Measurements from ENCODE around the gene SEZ6. TPM values are rescaled to one million over a fixed set of nuclear protein-coding genes. Genes with fewer than 3 reads are reported as not detected.

The SEZ6 gene
- total RNA-seq, 1 donor from 2014 or later: not detected

DNA sequence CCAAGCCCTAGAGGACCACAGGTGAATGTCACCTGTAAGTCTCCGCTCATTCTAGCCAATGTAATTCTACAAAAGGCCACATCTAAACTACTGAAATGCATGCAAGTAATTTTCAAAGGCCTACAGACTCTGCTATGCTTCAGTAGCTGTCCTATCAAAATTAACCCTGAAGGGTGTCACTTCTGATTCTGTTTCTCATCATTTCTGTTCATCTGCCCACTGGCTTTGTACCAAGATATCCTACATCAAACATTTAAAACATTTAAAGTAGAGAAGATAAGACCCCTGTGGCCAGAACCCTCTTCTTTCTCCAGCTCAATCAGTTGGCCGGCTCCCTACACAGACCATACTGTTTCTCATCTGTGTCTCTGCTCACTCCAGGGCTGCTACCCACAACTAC is 76.0 kb downstream of the SEZ6 start:
- no peaks in the 10 kb centered on the region for H3K4me1 Mint-ChIP-seq (ENCODE audit: unreplicated experiment)
- DNase-seq (ENCODE audit: extremely low spot score, unreplicated experiment): no peak
- no peak overlapping the region for H3K27ac Mint-ChIP-seq (ENCODE audit: unreplicated experiment)
- no peak overlapping the region for H3K4me3 Mint-ChIP-seq (ENCODE audit: unreplicated experiment)
- TF ChIP-seq CTCF (IDR thresholded peaks at IDR 0.05): no peak
- H3K27me3 Mint-ChIP-seq (ENCODE audit: unreplicated experiment): no peaks in the 10 kb centered on the region
- peaks cover 12% of the 10 kb centered on the region for H3K36me3 Mint-ChIP-seq (ENCODE audit: unreplicated experiment)
- no peaks in the 10 kb centered on the region for H3K9me3 Mint-ChIP-seq (ENCODE audit: unreplicated experiment)

DNA sequence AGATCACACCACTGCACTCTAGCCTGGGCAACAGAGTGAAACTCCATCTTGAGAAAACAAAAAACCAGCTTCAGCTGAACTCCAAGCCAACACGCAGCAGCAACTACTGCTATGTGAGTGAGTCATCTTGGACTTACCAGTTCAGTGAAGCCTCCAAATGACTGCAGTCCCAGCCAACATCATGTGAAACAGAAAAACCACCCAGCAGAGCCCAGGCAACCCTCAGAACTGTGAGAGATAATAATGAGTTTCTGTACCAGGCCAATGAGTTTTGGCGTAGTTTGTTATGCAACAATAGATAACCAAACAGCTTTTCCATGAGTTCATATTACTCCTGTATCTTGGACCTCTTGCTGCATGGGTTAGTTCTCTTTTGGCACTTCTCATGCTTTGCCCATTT is 77.8 kb downstream of the SEZ6 start:
- H3K9me3 Mint-ChIP-seq (ENCODE audit: unreplicated experiment): no peaks in the 10 kb centered on the region
- no peak overlapping the region for H3K4me3 Mint-ChIP-seq (ENCODE audit: unreplicated experiment)
- H3K36me3 Mint-ChIP-seq (ENCODE audit: unreplicated experiment): peaks cover 23% of the 10 kb centered on the region
- no peak for TF ChIP-seq CTCF (IDR thresholded peaks at IDR 0.05)
- DNase-seq (ENCODE audit: extremely low spot score, unreplicated experiment): no peak
- H3K27ac Mint-ChIP-seq (ENCODE audit: unreplicated experiment): no peak overlapping the region
- no peaks in the 10 kb centered on the region for H3K4me1 Mint-ChIP-seq (ENCODE audit: unreplicated experiment)
- H3K27me3 Mint-ChIP-seq (ENCODE audit: unreplicated experiment): no peaks in the 10 kb centered on the region

- no peaks in the 10 kb centered on the region for H3K27me3 Mint-ChIP-seq (ENCODE audit: unreplicated experiment)
- no peak overlapping the region for H3K4me3 Mint-ChIP-seq (ENCODE audit: unreplicated experiment)
- H3K27ac Mint-ChIP-seq (ENCODE audit: unreplicated experiment): no peak overlapping the region
- TF ChIP-seq CTCF (IDR thresholded peaks at IDR 0.05): no peak
- no peak for DNase-seq (ENCODE audit: extremely low spot score, unreplicated experiment)
- no peaks in the 10 kb centered on the region for H3K4me1 Mint-ChIP-seq (ENCODE audit: unreplicated experiment)
- no peaks in the 10 kb centered on the region for H3K9me3 Mint-ChIP-seq (ENCODE audit: unreplicated experiment)
- H3K36me3 Mint-ChIP-seq (ENCODE audit: unreplicated experiment): peaks cover 28% of the 10 kb centered on the region
These were observed 79.0 kb downstream of the SEZ6 start for GRCh38 chr17:28926786-28927185.

DNA sequence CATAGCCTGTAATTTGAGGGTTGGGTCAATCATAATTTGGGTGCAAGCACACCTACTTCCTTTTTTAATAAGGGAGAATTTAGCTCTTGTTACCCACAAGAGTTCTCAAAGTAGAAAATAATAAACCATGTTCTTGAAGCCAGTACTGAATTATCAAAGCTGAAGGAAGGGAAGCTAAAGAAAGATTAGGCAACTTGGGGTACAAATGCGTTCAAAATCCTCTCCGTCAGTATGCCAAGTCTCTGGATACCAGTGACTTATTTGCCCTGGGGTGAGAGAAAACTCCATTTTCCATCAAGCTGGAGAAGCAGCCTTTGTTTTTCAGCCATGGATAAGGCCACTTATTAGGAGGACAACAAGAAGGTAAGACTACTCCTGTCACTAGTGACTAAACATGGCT is 79.5 kb downstream of the SEZ6 start:
- no peak overlapping the region for H3K4me3 Mint-ChIP-seq (ENCODE audit: unreplicated experiment)
- H3K36me3 Mint-ChIP-seq (ENCODE audit: unreplicated experiment): peaks cover 32% of the 10 kb centered on the region
- TF ChIP-seq CTCF (IDR thresholded peaks at IDR 0.05): no peak
- H3K27ac Mint-ChIP-seq (ENCODE audit: unreplicated experiment): no peak overlapping the region
- H3K4me1 Mint-ChIP-seq (ENCODE audit: unreplicated experiment): no peaks in the 10 kb centered on the region
- H3K9me3 Mint-ChIP-seq (ENCODE audit: unreplicated experiment): no peaks in the 10 kb centered on the region
- no peak for DNase-seq (ENCODE audit: extremely low spot score, unreplicated experiment)
- no peaks in the 10 kb centered on the region for H3K27me3 Mint-ChIP-seq (ENCODE audit: unreplicated experiment)

GRCh38 chr17:28925912-28926365 is 79.9 kb downstream of the SEZ6 start:
- H3K4me1 Mint-ChIP-seq (ENCODE audit: unreplicated experiment): no peaks in the 10 kb centered on the region
- H3K27ac Mint-ChIP-seq (ENCODE audit: unreplicated experiment): peak overlapping the region; percentile 23
- no peak overlapping the region for H3K4me3 Mint-ChIP-seq (ENCODE audit: unreplicated experiment)
- no peak for TF ChIP-seq CTCF (IDR thresholded peaks at IDR 0.05)
- H3K36me3 Mint-ChIP-seq (ENCODE audit: unreplicated experiment): peaks cover 33% of the 10 kb centered on the region
- no peak for DNase-seq (ENCODE audit: extremely low spot score, unreplicated experiment)
- H3K9me3 Mint-ChIP-seq (ENCODE audit: unreplicated experiment): no peaks in the 10 kb centered on the region
- H3K27me3 Mint-ChIP-seq (ENCODE audit: unreplicated experiment): no peaks in the 10 kb centered on the region
